GM19193 (cell line): ENCODE results near the gene B3GAT1.

Source experiments
- POLR2A ChIP-seq: IDR thresholded peaks from 4 replicates; pipeline ENCODE4 v1.6.1; 2011; ENCODE audit not compliant: insufficient read depth, insufficient read length; ENCODE audit errors: extremely low read depth

B3GAT1 gene

GRCh38 chr11:134445601-134446325, 33.7 kb upstream of the B3GAT1 start:
- no peak for TF ChIP-seq POLR2A

GRCh38 chr11:134443246-134443645, 31.2 kb upstream of the B3GAT1 start:
- no peak for TF ChIP-seq POLR2A

- no peak for TF ChIP-seq POLR2A
These were observed 30.2 kb upstream of the B3GAT1 start for GRCh38 chr11:134442246-134442645.

GRCh38 chr11:134441706-134442105, 29.7 kb upstream of the B3GAT1 start:
- no peak for TF ChIP-seq POLR2A

GRCh38 chr11:134441281-134441680, 29.2 kb upstream of the B3GAT1 start:
- no peak for TF ChIP-seq POLR2A

- TF ChIP-seq POLR2A, result no peak
These were observed 28.8 kb upstream of the B3GAT1 start for GRCh38 chr11:134440851-134441250.

GRCh38 chr11:134438542-134439537, 26.8 kb upstream of the B3GAT1 start:
- TF ChIP-seq POLR2A, result no peak

- TF ChIP-seq POLR2A, result no peak
These were observed 25.8 kb upstream of the B3GAT1 start for GRCh38 chr11:134437821-134438220.

- no peak for TF ChIP-seq POLR2A
These were observed 24.7 kb upstream of the B3GAT1 start for GRCh38 chr11:134436781-134437180.

- TF ChIP-seq POLR2A, result no peak
These were observed 21.8 kb upstream of the B3GAT1 start for GRCh38 chr11:134433806-134434205.

GRCh38 chr11:134433251-134433650, 21.2 kb upstream of the B3GAT1 start:
- TF ChIP-seq POLR2A, result no peak

- TF ChIP-seq POLR2A, result no peak
These were observed 20.7 kb upstream of the B3GAT1 start for GRCh38 chr11:134432776-134433175.

- no peak for TF ChIP-seq POLR2A
These were observed 17.1 kb upstream of the B3GAT1 start for GRCh38 chr11:134429106-134429505.

GRCh38 chr11:134425816-134426536, 13.9 kb upstream of the B3GAT1 start:
- no peak for TF ChIP-seq POLR2A

- TF ChIP-seq POLR2A, result no peak
These were observed 13.4 kb upstream of the B3GAT1 start for GRCh38 chr11:134425413-134425812.

GRCh38 chr11:134423106-134423505, 11.1 kb upstream of the B3GAT1 start:
- no peak for TF ChIP-seq POLR2A
